Testis (tissue), 2 donors: Measurements from ENCODE around the gene CCDC107.

Experiments used
- POLR2A ChIP-seq: fragments of 450-650 bp; IDR thresholded peaks from one replicate; pipeline ENCODE4 v1.6.1; 2017; ENCODE audit warnings: antibody characterized with exemption, mild to moderate bottlenecking, moderate library complexity
- TF ChIP-seq, protein P1 (sequence below), 3 experiments: fragments of 450-650 bp in 2 of 3; fragments of 200-600 bp in 1 of 3; sonication (generic) in 1 of 3; IDR thresholded peaks; one replicate each; pipeline ENCODE4 v1.5.1; 2016 to 2019; ENCODE audit warnings: antibody characterized with exemption in 3 of 3, mild to moderate bottlenecking in 2 of 3, moderate library complexity in 1 of 3

DNA sequence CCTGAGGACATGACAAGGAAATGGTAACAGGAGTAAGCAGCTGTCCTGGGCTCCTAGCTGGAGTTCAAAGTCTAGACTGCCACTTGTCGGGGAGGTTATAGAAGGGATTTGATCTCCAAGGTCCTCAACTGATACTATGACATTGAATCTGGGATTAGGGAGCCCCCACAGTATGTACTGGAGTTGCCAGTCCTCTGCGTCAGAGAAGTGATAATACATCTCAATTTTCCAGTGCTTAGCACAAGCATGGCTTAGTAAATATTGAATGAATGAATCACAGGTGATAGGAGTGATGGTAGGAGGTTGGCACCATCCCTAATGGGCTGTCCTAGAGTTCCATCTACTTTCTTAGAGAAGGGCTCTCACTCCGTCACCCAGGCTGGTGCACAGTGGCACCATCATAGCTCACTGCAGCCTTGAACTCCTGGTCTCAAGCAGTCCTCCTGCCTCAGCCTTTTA is 37.9 kb downstream of the CCDC107 start:
- TF ChIP-seq, protein P1, sequence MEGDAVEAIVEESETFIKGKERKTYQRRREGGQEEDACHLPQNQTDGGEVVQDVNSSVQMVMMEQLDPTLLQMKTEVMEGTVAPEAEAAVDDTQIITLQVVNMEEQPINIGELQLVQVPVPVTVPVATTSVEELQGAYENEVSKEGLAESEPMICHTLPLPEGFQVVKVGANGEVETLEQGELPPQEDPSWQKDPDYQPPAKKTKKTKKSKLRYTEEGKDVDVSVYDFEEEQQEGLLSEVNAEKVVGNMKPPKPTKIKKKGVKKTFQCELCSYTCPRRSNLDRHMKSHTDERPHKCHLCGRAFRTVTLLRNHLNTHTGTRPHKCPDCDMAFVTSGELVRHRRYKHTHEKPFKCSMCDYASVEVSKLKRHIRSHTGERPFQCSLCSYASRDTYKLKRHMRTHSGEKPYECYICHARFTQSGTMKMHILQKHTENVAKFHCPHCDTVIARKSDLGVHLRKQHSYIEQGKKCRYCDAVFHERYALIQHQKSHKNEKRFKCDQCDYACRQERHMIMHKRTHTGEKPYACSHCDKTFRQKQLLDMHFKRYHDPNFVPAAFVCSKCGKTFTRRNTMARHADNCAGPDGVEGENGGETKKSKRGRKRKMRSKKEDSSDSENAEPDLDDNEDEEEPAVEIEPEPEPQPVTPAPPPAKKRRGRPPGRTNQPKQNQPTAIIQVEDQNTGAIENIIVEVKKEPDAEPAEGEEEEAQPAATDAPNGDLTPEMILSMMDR (IDR thresholded peaks at IDR 0.05) = no peak
- no peak for TF ChIP-seq POLR2A
